Activated naive CD4-positive, alpha-beta T cell treated with anti-CD3 and anti-CD28 coated beads, Interleukin-2, amount 50 U/mL, for 16 hours (primary cell): ENCODE results near the gene ZPLD1.

Experiments
- DNase-seq: peaks from one replicate; pipeline ENCODE4 v3.0.0-alpha.2; 2020

The ZPLD1 gene

DNA sequence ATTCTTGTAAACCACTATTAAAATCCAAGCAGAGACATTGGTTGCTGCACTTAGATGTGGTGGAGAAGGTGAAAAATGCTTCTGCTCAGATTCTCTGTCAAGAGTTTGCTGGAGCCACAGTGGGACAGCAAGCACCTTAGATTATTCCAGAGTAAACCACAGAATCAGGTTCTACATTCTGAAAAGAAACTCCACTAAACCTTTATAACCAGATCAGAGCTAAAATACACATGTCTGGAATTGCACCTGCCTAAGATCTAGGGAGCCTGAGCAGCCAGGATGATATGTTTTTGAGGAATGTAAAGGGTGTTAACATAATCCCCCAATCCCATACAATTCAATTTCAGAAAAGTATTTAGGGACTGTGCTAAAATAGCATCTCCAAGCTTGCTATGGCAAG lies at the start of gene ZPLD1:
Gene ZPLD1, plus strand, starts transcription at position 301 of the 400 bp plus-strand sequence. CDS start 3,473 bp downstream, outside the sequence.
- DNase-seq, result no peak

DNA sequence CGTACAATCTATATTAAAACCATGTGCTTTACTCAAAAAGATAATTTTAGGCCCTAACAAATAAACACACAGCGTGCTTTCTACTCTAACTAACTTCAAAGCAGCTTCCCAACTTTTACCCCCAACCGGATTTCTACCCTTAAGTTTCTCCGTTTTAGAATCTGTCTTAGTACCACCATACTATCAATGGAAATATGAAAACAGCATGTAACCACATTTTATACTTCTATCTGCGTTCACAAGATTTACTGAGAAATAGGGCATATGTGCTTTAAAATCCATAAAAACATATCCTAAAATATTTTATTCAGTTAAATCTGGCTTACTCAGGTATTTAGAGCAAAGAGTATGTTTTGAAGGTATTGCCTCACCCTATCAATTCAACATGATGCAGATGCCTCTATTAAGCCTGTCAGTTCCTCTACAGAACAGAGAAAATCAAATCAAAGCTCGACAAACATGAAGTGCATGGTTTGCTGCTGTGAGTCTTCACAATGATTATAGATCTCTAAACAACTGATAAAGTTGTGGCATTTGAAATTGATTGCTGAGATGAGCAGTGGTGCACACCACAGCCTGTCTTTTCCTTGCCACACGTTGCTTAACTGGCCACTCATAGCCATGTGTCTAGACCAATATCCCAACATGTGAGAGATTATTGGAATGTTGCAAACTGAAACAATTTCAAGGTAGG lies 44.5 kb upstream of the ZPLD1 start:
- no peak for DNase-seq

DNA sequence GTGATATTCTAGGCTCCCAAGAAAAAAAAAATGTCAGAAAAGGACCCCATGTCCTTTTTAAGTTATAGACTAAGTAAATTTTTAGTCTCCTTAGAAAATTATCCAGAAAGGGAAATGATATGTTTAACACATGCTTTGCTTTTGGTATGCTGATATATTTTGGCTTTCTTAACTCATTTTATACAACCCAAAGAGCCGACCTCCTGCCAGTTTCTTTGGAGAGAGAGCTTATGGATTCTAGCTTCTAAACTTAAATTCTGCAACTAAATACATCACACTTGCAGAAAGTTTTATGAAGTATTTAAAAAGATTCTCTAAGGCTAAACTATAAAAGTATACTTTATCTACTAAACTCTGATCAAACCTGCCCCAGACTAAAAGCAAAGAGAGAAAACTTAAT lies 43.9 kb upstream of the ZPLD1 start:
- DNase-seq, result no peak

DNA sequence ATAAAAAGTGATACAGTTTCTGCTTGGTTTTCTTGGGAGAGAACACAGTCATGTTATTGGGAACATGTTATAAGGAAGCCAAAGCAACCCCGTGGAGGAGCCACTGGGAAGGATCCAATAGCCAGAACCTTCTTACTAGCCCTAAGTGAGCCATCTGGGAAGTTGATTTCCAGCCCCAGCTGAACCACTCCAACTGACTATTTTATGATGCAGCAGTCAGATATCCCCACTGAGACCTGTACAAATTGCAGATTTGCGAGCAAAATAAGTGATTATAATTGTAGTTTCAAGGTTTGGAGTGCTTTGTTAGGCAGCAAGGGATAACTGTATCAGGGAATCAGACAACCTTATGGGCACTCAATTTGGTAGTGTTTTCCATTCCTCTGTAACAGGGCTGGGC lies 43.3 kb upstream of the ZPLD1 start:
- no peak for DNase-seq

DNA sequence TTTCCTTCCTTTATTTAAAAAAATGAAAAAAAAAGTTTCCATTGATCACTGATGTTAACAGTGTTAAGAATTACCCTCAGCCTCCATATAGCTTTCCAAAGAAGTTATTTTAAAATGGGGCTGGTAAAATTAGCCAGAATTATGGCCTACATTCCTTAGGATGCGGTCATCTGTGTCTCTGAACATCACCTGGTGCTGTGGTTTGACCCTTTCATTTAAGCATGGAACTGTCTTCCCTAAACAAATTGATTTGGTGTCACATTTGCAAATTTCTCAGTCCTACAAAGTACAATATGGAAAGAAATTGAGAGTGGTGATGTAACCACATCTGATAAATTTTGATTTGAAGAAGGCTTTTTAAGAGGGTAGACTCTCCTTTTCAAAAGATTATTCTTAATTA lies 40.3 kb upstream of the ZPLD1 start:
- DNase-seq, result no peak

DNA sequence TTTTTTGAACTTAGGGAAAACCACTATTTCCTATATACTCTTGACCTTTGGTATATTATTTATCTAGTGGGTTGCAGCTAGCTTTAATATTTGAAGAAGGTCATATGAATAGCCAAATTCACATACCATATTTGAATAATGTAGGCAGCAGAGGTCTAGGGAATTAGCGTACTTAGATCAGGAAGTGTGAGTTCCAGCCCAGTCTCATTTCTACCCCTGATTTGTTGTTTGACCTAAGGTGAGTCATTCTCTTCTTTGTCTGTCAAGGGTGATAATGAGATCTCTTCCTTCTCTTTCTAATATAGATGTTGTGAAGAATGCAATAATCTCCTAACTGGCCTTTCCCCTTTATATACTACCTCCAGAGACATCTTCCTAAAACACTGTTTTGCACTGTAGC lies 36.6 kb upstream of the ZPLD1 start:
- DNase-seq, result no peak

DNA sequence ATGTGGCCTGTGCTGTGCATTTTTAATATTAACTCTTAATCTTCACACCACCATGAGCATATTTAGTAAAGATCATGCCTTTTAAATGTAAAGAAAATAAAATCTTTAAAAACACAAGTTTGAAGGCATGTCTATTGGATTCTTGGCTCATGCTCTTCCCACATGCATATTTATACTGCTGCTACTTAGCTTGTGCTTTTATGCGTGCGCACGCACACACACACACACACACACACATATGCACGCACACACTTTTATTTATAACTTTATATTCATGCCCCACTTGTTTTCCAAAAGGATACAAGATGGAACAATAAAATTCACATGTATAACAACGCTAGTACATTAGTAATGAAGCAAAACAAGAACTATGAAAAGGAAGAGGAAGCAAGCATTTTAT lies 36.1 kb upstream of the ZPLD1 start:
- no peak for DNase-seq

DNA sequence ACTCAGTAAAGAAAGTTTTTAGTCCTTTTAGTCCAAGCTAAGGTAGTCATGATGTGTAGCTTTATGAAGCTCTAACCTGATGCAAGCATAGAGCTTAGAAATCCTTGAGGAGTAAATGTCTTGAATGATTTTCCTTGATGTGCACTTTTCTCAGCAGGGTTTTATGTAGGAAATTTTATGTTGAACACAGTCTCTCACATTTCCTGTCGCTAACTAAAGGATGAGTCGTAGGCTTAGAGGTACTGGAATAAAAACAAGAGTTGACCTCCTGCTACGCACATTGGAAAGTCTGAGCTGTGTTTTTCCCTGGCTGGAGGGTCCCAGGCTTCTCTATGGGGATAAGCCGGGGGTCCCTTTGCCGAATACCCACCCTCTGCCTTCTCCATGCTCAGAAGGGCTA lies 34.7 kb upstream of the ZPLD1 start:
- DNase-seq, result no peak

DNA sequence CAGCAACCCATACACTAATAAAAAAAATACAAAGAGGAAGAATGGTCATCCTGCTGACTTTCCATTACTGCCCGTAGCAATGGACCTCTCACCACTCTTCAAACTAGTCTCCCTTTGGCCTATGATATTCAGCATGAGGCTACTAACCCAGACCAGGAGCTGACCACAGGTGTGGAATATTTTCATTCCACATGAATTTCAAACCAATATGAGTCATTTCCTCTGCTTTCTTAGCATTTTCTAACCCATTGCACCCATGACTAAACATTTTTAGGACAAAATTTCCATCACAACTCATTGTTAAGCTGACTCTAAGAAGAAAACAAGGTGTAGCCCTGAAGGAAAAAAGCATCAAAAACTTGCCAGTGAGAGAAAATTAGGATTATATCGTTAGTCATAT lies 34.0 kb upstream of the ZPLD1 start:
- DNase-seq, result no peak

DNA sequence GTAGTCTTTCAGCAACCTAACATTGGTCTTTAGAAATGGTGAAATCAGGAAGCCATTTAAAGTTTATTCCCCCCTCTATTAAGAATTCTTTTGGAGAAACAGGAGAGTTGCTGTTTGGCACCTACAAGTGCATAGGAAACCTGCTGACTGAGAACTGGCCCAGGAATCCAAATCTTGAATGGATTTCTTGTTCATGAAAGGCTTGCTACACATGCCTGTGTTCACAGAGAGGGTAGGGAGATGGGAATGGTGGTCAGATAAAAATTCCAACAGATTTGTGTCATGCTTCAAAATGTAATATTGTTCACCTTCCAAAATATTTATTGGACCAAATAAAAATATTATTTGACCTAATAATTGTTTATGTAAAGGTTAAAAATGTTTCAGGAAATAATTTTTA lies 24.2 kb upstream of the ZPLD1 start:
- DNase-seq, result no peak

DNA sequence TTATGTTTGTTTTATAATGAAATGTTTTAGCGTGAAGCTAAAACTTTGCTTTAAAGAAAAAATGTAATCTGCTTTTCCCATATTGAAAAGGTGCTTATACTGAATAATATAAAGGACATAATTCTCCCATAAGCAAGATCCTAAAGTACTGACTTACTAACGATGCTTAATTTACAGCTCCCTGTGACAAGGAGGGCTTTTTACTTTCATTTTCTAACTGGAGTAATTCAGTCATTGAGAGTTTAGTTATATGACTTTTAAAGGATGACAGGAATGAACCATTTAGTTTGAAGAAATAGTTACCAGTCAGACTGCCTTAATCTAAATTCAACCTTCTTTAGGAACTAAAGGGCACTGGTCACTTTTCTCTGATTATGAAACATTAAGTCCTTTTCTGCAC lies 19.3 kb upstream of the ZPLD1 start:
- no peak for DNase-seq

DNA sequence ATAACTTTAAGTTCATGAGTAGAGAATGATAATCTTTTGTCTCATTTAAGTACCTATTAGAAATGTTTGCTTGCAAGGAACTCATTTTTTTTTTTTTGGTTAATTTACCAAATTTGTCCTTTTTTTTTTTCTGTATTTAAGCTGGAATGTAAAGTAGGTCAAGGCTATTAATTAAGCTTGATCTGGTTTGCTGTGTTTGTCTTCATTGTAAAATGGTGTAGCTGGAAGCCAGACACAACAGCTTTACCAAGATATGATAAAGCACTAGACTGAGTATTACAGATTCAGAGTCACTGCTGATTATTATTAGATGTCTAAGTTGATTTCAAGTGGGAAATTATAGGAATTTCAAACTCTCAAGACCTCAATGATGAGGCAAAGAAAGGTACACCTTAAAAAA lies 15.0 kb upstream of the ZPLD1 start:
- DNase-seq, result no peak

DNA sequence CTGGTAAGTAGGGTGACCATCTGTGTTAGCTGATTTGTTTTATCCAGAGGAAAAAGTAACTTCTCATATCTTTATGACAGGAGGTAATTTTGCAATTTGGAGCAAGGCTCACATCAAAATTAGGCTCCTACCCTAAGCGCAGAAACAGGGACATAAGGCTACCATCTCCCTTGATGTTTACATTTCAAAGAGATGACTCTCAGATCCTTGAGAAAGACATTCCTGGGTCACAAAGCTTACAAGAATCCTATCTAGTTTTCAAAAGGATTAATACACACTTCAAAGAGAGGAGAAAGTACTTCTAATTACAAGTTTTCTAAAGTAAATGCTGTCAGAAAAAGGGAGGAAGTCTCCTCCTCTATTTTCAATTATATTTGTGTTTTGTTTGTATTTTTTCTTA lies 7.0 kb downstream of the ZPLD1 start:
- no peak for DNase-seq

DNA sequence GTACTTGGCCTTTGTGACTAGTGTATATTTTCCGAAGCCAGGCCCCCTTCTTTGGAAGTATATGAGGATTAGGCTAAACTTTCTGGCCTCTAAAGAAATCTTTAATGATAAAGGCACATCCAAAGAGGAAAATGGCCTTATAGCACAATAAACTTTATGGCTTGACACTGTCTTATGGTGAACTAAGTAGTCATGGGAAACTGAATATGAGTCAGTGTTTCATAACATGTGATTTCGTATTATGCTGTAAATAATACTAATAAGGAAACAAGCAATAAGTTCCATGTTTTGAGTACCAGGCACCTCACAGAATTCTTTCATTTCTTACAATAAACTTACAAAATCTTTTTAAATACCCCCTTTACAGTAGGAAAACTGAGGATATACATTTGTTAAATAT lies 8.2 kb downstream of the ZPLD1 start:
- DNase-seq, result no peak

DNA sequence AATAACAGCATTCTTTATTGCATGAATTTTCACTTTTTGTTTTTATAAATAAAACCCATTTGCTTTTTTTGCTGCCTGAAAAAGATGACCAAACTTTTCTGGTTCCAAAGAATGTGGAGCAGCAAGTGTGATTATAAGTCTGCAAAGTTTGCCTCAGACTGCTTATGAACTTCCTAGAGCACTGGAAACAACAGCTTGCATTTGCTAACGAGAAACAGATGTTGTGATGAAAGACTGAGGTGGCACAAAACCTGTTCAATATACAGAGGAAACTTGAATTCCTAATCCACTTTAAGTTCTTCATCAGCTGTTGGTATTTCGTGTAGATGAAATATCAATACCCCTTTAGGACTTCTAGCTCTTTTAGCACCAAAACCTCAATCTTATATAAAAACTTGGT lies 9.3 kb downstream of the ZPLD1 start:
- no peak for DNase-seq

DNA sequence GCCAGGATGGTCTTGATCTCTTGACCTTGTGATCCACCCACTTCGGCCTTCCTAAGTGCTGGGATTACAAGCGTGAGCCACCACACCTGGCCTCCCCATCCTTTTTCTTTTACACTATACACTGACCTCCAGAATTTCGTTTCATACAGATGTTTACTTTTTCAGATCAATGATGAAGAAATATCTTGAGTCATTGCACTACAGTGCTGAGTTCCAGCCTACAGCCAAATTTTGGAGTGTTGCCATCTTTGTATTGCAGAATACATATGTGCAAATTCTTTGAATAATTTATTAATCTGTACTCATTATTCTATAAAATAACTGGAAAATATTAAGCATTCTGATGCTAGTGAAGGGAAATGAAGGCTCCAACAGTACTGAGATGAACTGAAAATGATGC lies 12.5 kb downstream of the ZPLD1 start:
- DNase-seq, result no peak

DNA sequence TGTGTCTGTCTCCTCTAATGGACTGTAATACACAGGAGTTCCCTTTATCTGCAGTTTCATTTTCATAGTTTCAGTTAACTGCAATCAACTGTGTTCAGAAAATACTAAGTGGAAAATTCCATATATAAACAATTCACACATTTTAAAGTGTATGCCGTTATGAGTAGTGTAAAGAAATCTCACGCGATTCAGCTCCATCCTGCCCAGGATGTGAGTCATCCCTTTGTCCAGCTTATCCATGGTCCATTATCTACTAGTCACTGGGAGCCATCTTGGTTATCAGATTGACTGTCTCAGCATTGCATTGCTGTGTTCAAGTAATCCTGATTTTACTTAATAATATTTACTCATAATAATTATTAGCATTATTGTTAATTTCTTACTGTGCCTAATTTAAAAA lies 14.5 kb downstream of the ZPLD1 start:
- DNase-seq, result no peak

DNA sequence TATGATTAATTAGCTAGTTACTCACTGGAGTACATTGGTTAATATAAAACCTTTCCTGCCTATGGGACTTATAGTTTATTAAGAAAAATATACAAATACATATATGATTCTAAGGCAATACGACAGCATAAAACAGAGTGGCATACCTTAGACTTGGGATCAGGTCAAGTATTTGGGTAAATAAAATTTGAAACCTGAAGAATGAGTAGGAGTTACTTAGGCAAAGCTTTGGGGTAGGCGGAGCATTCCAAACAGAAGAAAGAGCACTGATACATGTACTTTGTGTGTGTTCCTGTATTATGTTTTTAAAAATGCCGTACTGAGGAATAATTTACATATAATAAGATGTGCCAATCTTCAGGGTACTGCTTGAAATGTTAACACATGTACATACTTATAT lies 15.1 kb downstream of the ZPLD1 start:
- no peak for DNase-seq

DNA sequence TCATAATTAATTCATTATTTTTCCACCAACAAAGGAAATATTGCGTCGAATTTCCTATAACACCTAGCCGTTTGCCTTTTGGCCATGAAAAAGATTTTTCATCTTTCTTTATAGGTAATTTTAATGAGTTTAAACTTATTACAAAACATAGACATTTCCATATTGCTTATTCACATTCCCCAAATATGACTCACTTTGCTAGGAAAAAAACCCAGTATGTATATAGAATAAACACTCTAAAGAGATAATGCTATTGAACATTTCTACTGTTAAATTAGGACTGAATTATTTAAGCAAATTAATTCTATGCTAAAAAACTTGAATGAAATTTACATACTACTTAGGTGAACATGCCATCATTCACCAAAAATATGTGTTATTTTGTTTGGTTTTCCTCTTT lies 16.2 kb downstream of the ZPLD1 start:
- DNase-seq, result no peak

DNA sequence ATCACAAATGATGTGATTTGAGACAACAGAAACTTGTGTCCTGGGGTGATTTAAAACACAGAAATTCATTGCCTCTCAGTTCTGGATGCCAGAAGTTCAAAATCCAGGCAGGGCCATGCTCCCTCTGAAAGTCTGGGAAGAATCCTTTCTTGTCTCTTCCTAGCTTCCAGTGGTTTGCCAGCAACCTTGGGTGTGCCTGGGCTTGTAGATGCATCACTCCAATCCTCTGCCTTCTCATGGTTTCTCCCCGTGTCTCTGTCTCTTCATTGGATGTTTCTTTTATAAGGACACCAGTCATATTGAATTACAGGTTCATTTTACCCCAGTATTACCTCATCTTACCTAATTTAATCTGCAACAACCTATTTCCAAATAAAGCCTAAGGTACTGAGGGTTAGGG lies 16.7 kb downstream of the ZPLD1 start:
- DNase-seq, result no peak

DNA sequence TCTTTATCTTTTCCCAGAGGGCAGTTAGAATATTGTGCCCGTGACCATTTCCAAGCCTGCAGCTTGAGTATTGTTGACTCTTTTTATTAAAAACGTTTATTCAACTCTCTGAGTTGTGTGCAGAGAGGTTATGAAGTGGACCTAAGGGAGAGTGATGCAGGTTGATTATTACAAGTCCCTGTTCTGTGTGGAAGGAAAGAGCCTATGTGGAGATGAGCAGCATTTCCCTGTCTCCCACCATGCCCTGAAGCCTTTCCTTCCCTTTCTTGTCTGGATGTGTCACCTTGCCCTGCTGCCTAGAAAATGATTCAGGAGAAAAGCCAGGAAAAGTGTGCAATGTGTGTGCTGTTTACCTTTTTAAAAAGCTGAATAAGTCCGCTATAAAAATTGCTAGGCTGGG lies 19.4 kb downstream of the ZPLD1 start:
- no peak for DNase-seq

DNA sequence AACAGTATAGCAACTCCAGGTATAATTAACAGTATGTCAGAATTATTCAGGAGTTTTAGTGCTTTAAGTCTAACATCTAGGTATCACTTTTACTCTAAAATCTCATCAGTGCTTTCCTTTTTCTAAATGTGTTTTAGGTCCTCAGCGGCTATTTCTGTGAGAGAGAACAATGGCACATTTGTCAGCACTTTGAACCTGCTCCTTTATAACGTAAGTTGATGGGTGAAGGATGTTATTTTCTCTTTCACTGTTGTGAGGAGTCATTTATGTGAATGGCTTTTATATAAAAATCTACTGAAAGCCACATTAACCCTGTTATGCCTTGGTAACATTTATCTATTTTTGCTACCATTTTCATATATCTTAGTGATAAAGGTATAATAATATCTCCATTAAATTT lies 22.8 kb downstream of the ZPLD1 start:
- DNase-seq, result no peak

DNA sequence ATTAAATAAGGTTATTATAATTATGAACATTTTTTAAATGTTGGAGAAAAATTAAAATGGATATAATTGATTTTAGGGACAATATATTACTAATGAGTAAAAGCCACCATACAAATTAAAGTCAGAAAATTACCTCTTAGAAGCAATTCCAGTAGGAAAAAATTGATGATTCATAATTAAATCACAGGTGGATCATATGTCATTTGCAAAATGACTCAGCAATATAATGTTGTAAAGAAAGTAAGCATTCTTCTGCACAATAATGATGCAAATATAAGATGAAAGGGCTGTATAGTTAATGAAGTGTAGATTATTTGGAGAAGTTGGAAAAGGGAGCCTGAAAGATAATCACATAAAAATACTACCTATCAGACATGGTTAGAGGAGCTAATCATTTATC lies 25.8 kb downstream of the ZPLD1 start:
- DNase-seq, result no peak

DNA sequence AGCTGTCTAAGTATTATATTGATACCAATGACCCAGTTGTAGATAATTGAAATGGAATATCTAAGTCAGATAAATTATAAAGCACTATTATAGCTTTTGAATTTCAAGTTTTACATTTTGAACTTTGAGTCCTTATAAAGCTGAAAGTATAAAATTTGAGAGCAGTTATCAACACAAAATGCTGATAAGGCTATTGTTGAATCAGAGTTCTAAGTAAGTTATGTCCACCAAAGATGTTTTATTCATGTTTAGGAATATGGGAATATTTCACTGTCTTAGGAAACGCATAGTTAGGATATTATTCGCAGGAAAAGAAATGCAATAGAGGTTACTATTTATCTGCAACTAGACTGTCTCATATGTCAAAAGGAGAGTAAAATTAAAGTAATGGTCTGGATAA lies 29.4 kb downstream of the ZPLD1 start:
- DNase-seq, result no peak

DNA sequence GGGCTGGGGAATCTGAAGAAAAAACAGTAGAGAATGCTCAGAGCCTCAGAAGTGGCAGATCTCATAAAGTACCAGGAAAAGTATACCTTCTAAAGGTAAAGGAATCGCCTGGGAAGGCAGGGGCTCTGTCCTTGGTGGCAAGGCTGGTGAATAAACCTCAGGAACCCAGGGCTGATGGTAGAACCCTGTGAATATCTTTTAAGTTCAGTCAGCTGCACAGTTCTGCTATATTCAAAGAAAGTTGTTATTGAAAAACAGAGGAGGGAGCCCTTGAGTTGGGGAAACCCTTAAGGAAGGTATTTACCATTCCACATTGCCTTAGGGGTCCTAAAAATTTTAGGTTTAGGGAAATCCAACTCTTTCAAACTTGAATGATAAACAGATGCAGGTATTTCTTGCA lies 31.2 kb downstream of the ZPLD1 start:
- no peak for DNase-seq

DNA sequence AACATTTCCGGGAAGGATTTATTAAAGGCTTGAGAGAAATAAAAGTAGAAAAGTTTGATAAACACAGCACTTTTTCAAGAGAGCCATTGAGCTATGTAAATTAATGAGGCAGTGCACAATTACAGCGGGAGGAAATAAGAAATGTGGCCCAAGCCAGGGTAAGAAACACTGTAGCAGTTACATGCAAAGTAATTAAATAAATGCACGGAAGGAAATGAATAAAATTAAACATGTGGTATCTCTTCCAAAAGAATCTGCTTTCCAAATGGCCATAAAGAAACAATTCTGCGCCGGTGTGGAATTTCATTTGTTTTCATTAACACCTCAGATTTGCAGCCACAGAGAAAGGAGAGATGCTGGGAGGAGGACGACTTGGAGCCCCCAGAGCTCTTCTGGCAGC lies 35.3 kb downstream of the ZPLD1 start:
- no peak for DNase-seq
